Spleen (tissue), 11 donors: ENCODE data around the gene OBP2B. TPM values are rescaled to one million over a fixed set of nuclear protein-coding genes. Genes with fewer than 3 reads are reported as not detected.
"Not testable (repeated sequence)": the region's sequence is repeated elsewhere in the genome, so short reads cannot be mapped to it uniquely, and the experiment has no call there.

Experiments used
- DNase-seq: peaks from one replicate; pipeline ENCODE4 v3.0.0-alpha.2; 2020
- H3K27ac ChIP-seq, 8 donors: fragments of 200-600 bp; sonication (generic) in 7 of 8; 1 replicate in 4 of 8; 2 replicates in 4 of 8; pipeline versions ENCODE4 v1.5.0 to v1.8.0; 2016 to 2021; ENCODE audit warnings: inconsistent platforms in 4 of 8, mild to moderate bottlenecking in 4 of 8, moderate library complexity in 1 of 8
- H3K27me3 ChIP-seq, 7 donors: fragments of 200-600 bp; sonication (generic) in 6 of 7; replicated peaks in 1 of 7; 1 replicate in 4 of 7; 2 replicates in 3 of 7; pipeline versions ENCODE4 v1.5.0 to v1.8.0; 2016 to 2021; ENCODE audit warnings: inconsistent platforms in 3 of 7, mild to moderate bottlenecking in 1 of 7
- H3K36me3 ChIP-seq, 6 donors: fragments of 200-600 bp; sonication (generic) in 5 of 6; 1 replicate in 4 of 6; 2 replicates in 2 of 6; pipeline versions ENCODE4 v1.5.0 to v1.8.0; 2016 to 2021; ENCODE audit warnings: inconsistent platforms in 2 of 6
- H3K4me1 ChIP-seq, 6 donors: fragments of 200-600 bp; sonication (generic) in 5 of 6; 1 replicate in 3 of 6; 2 replicates in 3 of 6; pipeline versions ENCODE4 v1.5.0 to v1.8.0; 2016 to 2021; ENCODE audit warnings: inconsistent platforms in 3 of 6
- H3K4me3 ChIP-seq, 8 donors: fragments of 200-600 bp; sonication (generic) in 7 of 8; 1 replicate in 4 of 8; 2 replicates in 4 of 8; pipeline versions ENCODE4 v1.5.0 to v1.8.0; 2016 to 2021; ENCODE audit warnings: inconsistent platforms in 4 of 8, mild to moderate bottlenecking in 4 of 8, moderate library complexity in 2 of 8
- H3K9me3 ChIP-seq, 8 donors: fragments of 200-600 bp; sonication (generic) in 7 of 8; 1 replicate in 4 of 8; 2 replicates in 4 of 8; pipeline versions ENCODE4 v1.5.0 to v1.8.0; 2016 to 2021; ENCODE audit warnings: inconsistent platforms in 4 of 8
- POLR2A ChIP-seq, 3 donors: fragments of 450-650 bp; IDR thresholded peaks; one replicate each; pipeline ENCODE4 v1.5.1; 2017; ENCODE audit warnings: antibody characterized with exemption in 3 of 3, mild to moderate bottlenecking in 1 of 3
- POLR2AphosphoS5 ChIP-seq, 3 donors: sonication (generic); formaldehyde crosslinking; IDR thresholded peaks; one replicate each; pipeline ENCODE4 v1.5.1; 2017; ENCODE audit warnings: antibody characterized with exemption in 3 of 3
- whole genome bisulfite sequencing, 5 donors: extraction: QIAGEN DNeasy Blood & Tissue Kit in 3 of 5; methylation state at CpG; one replicate each; pipeline versions ENCODE4 v1.1.5 to v1.1.7; 2013 to 2018; 5-methylcytosine and 5-hydroxymethylcytosine counted together
- intact Hi-C: fragments of 100-400 bp; cut with DNase I; formaldehyde crosslinking; loops from one replicate; pipeline ENCODE4 v1.15.0; 2023; ENCODE audit warnings: low total_unique reads
- polyA plus RNA-seq, 3 donors: library from polyadenylated mRNA; stranded (reverse); fragments of 200-250 nt; gene quantifications; one replicate each; pipeline ENCODE4 v1.2.1, GENCODE V29; 2013
- total RNA-seq, 7 donors: library from RNA; depleted of rRNA in 3 of 7; stranded (reverse); fragments of >200 nt in 3 of 7; fragmentation: NEBNext Ultra II Directional in 4 of 7; extraction: Animal tissue kit (Norgen Biotek cat#: 25700) in 4 of 7; gene quantifications; one replicate each; pipeline versions ENCODE4 v1.1.0 to v1.2.1, GENCODE V29; 2016 to 2021
- TF ChIP-seq, protein P1 (sequence below), 11 experiments: fragments of 200-600 bp in 7 of 11; fragments of 450-650 bp in 4 of 11; sonication (generic) in 4 of 11; IDR thresholded peaks in 8 of 11; conservative IDR thresholded peaks in 3 of 11; 1 replicate in 7 of 11; 2 replicates in 4 of 11; pipeline versions ENCODE4 v1.4.0 to v1.8.0; 2016 to 2021; ENCODE audit warnings: antibody characterized with exemption in 11 of 11, inconsistent platforms in 4 of 11, mild to moderate bottlenecking in 1 of 11
- donor health status: healthy with polysubstance abuse.
- donor health status: DM: no; HTN: no; CAD: no; lungs with moderate emphysema.
- donor health status: DM: no; HTN: no; CAD: no.
- donor health status: Bipolar disorder and iron deficiency.
- donor health status: healthy.
- donor health status: DM: no; HTN: no; CAD: no.
- donor health status: DM: yes; HTN: yes; CAD: no.

The OBP2B gene
- total and polyA plus RNA-seq, 10 donors: 0.16 to 0.95 (median 0.38) TPM; not detected in 7

DNA sequence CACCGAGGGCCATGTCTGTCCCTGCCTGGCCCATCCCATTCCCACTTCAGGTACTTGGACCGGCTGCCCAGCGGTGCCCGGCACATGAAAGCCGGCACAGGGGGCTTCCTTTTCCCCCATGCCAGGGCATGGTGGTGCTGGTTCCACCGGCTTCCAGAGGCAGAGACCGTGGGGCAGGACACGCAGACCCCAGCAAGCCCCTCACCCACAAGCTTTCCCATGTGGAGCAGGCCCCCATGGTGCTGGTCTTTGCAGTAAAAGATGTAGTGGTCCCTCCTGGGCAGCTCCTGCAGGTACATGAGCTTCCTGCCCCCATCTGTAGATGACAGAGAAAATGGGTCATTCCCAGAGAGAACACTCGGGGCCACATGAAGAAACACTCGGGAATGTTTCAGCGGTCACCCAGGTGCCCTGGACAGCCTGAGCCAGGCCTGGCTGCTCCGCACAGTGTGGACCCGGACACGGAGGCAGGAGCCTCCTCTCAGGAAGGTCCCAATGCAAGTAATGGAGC, 2.0 kb downstream of the OBP2B start:
- TF ChIP-seq POLR2AphosphoS5 (IDR thresholded peaks at IDR 0.05) (no peak), POLR2A (IDR thresholded peaks at IDR 0.05) (no peak)
- TF ChIP-seq, protein P1, sequence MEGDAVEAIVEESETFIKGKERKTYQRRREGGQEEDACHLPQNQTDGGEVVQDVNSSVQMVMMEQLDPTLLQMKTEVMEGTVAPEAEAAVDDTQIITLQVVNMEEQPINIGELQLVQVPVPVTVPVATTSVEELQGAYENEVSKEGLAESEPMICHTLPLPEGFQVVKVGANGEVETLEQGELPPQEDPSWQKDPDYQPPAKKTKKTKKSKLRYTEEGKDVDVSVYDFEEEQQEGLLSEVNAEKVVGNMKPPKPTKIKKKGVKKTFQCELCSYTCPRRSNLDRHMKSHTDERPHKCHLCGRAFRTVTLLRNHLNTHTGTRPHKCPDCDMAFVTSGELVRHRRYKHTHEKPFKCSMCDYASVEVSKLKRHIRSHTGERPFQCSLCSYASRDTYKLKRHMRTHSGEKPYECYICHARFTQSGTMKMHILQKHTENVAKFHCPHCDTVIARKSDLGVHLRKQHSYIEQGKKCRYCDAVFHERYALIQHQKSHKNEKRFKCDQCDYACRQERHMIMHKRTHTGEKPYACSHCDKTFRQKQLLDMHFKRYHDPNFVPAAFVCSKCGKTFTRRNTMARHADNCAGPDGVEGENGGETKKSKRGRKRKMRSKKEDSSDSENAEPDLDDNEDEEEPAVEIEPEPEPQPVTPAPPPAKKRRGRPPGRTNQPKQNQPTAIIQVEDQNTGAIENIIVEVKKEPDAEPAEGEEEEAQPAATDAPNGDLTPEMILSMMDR (IDR thresholded peaks at IDR 0.05 in 8 of 11, conservative IDR thresholded peaks at IDR 0.05 in 3 of 11): no peak
- Histone ChIP-seq H3K4me1 (no peaks in the 10 kb centered on the region), H3K27me3 (peaks cover 0 to 74% (median 0%) of the 10 kb centered on the region in 7 donors), H3K27ac (no peak overlapping the region), H3K36me3 (no peaks in the 10 kb centered on the region), H3K9me3 (peaks cover 0 to 6% (median 0%) of the 10 kb centered on the region in 8 donors), H3K4me3 (no peak overlapping the region)
- WGBS, 5 donors: 77 to 89% (median 81%) methylated on average over 7 to 14 of the region's 14 CpGs
- DNase-seq: peak; percentile 56
- intact Hi-C loops: no loop called here

DNA sequence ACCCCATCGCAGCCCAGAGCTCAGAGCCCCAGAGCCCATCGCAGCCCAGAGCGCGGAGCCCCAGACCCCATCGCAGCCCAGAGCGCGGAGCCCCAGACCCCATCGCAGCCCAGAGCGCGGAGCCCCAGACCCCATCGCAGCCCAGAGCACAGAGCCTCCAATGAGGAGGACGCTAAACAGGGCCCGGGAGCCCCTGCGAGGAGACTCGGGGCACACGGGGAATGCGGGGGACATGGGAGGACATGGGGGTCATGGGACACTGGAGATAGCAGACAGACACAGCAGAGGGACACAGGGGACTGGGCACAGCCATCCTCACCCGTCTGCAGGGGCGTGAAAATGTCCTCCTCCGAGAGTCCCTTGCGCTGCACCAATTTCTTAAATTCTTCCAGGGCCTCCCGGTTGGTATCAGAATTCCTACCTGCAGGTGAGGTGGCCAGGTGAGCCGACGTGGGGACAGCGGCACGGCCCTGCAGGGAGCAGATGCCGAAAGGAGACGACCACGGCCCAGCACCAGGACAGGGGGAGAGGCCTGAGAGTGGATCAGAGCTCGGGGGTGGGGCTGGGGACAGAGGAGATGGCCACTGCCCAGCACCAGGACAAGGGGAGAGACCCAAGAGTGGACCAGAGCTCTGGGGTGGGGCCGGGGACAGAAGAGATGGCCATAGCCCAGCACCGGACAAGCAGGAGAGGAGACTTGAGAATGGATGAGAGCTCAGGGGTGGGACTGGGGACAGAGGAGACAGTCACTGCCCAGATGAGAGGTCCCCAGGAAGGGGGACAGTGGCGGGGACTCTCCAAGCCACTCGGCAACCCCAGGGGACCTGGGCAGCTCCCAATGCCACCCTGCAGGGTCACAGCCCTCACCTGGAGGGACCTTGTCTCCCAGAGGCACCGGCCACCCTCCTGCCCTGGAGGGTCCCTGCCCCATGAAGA, 2.8 kb downstream of the OBP2B start:
- Histone ChIP-seq H3K4me3 (no peak overlapping the region), H3K27ac (no peak overlapping the region), H3K36me3 (no peaks in the 10 kb centered on the region), H3K9me3 (peaks cover 0 to 2% (median 0%) of the 10 kb centered on the region in 8 donors), H3K4me1 (no peaks in the 10 kb centered on the region), H3K27me3 (peaks cover 0 to 79% (median 0%) of the 10 kb centered on the region in 7 donors)
- TF ChIP-seq, protein P1 (IDR thresholded peaks at IDR 0.05 in 8 of 11, conservative IDR thresholded peaks at IDR 0.05 in 3 of 11): no peak
- TF ChIP-seq POLR2A (IDR thresholded peaks at IDR 0.05) (no peak), POLR2AphosphoS5 (IDR thresholded peaks at IDR 0.05) (no peak)
- DNase-seq: peak; percentile 51
- intact Hi-C loops: no loop called here
- 78 to 88% (median 82%) methylated on average over 23 to 35 of the region's 35 CpGs for WGBS, 5 donors

DNA sequence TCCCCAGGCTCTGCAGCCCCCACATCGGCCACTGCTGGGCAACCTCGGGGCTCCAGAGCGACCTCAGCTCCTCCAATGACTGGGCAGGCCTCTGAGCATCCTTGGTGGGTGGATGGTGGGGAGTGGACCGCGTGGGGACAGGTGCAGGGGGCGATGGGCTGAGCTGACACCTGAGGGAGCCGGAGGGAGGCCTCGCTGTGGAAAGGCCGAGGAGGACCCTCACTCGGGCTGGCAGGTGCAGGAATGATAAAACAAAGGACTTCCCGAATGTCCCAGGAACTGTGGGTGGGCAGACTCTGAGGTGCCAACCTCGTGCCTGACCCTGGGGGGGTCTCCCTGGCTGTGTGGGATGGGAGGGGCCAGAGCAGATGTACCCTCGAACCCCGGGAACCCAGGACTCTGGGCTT, 3.6 kb downstream of the OBP2B start:
- H3K36me3 ChIP-seq, intact Hi-C loops, H3K27ac ChIP-seq, H3K9me3 ChIP-seq, H3K4me1 ChIP-seq, H3K4me3 ChIP-seq: not testable (repeated sequence)
- H3K27me3 ChIP-seq: peaks cover 0 to 79% (median 0%) of the 10 kb centered on the region in 7 donors
- WGBS, 5 donors: 62 to 83% (median 75%) methylated on average over 14 of the region's 14 CpGs
- DNase-seq: peak; percentile 29

DNA sequence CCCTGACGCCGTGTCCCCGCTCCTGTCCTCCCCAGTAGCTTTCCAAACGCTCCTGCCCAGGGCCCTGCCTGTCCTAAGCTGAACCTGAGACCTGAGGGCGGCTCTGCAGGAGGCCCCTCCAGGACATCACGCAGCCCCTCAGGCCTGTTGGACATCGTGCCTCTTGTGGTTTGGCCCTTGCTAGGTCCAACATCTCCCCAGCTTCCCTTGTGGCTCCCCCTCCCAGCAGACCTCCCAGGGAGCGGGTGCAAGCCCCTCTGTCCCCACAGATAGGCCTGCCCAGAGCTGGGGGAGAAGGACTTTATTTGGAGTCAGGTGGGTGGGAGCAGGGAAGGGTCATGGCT, 4.1 kb downstream of the OBP2B start:
- Histone ChIP-seq H3K27me3 (peaks cover 0 to 79% (median 0%) of the 10 kb centered on the region in 7 donors), H3K27ac (no peak overlapping the region), H3K4me3 (no peak overlapping the region), H3K36me3 (no peaks in the 10 kb centered on the region), H3K9me3 (no peaks in the 10 kb centered on the region), H3K4me1 (no peaks in the 10 kb centered on the region)
- intact Hi-C loops: no loop called here
- 73 to 88% (median 78%) methylated on average over 5 to 8 of the region's 8 CpGs for WGBS, 5 donors
- TF ChIP-seq POLR2AphosphoS5 (IDR thresholded peaks at IDR 0.05) (no peak), POLR2A (IDR thresholded peaks at IDR 0.05) (no peak)
- TF ChIP-seq, protein P1 (IDR thresholded peaks at IDR 0.05 in 8 of 11, conservative IDR thresholded peaks at IDR 0.05 in 3 of 11): no peak
- peak; percentile 30 for DNase-seq
